ENCODE results near the gene TET1.
A peak's percentile ranks its signal among the peaks of the same experiment; 100 is the strongest.
"Not testable (repeated sequence)": the region's sequence is repeated elsewhere in the genome, so short reads cannot be mapped to it uniquely, and the experiment has no call there.

TET1 gene

GRCh38 chr10:68560186-68560942 is at the start of gene TET1:
TSS of gene TET1 (plus strand) at chr10:68560337. CDS start at chr10:68572339, 12,002 bp downstream.
- peak; percentile 87 for DNase-seq (ENCODE audit: low spot score)

GRCh38 chr10:68516216-68516615 is 43.9 kb upstream of the TET1 start:
- not testable (repeated sequence) for DNase-seq (ENCODE audit: low spot score)

- no peak for DNase-seq (ENCODE audit: low spot score)
Measured at GRCh38 chr10:68516766-68517165, 43.4 kb upstream of the TET1 start.

GRCh38 chr10:68517188-68517587 is 42.9 kb upstream of the TET1 start:
- DNase-seq (ENCODE audit: low spot score): no peak

- DNase-seq (ENCODE audit: low spot score): not testable (repeated sequence)
Measured at GRCh38 chr10:68518609-68519008, 41.5 kb upstream of the TET1 start.

GRCh38 chr10:68525490-68526038 is 34.6 kb upstream of the TET1 start:
- DNase-seq (ENCODE audit: low spot score): not testable (repeated sequence)

- DNase-seq (ENCODE audit: low spot score): no peak
Measured at GRCh38 chr10:68526634-68527307, 33.4 kb upstream of the TET1 start.

GRCh38 chr10:68536973-68537372 is 23.2 kb upstream of the TET1 start:
- no peak for DNase-seq (ENCODE audit: low spot score)

- no peak for DNase-seq (ENCODE audit: low spot score)
Measured at GRCh38 chr10:68537796-68538195, 22.3 kb upstream of the TET1 start.

GRCh38 chr10:68543004-68543918 is 16.9 kb upstream of the TET1 start:
- no peak for DNase-seq (ENCODE audit: low spot score)

GRCh38 chr10:68550747-68551411 is 9.3 kb upstream of the TET1 start:
- DNase-seq (ENCODE audit: low spot score): peak; percentile 73

- no peak for DNase-seq (ENCODE audit: low spot score)
Measured at GRCh38 chr10:68553138-68553537, 7.0 kb upstream of the TET1 start.

- DNase-seq (ENCODE audit: low spot score): no peak
Measured at GRCh38 chr10:68553599-68553998, 6.5 kb upstream of the TET1 start.

GRCh38 chr10:68558478-68558877 is 1.7 kb upstream of the TET1 start:
- DNase-seq (ENCODE audit: low spot score): no peak

GRCh38 chr10:68559251-68559650 is 886 bp upstream of the TET1 start:
- DNase-seq (ENCODE audit: low spot score): no peak

GRCh38 chr10:68559841-68560185 is 324 bp upstream of the TET1 start:
- no peak for DNase-seq (ENCODE audit: low spot score)

GRCh38 chr10:68560943-68561864 is 1.1 kb downstream of the TET1 start:
- DNase-seq (ENCODE audit: low spot score): peak; percentile 53

- DNase-seq (ENCODE audit: low spot score): peak; percentile 30
Measured at GRCh38 chr10:68561865-68562649, 1.9 kb downstream of the TET1 start.

GRCh38 chr10:68562661-68563570 is 2.8 kb downstream of the TET1 start:
- peak; percentile 45 for DNase-seq (ENCODE audit: low spot score)
